Caco-2 (cell line): ENCODE results near the gene HYDIN. TPM values are rescaled to one million over a fixed set of nuclear protein-coding genes. Genes with fewer than 3 reads are reported as not detected.
"Not testable (repeated sequence)": the region's sequence is repeated elsewhere in the genome, so short reads cannot be mapped to it uniquely, and the experiment has no call there.

ENCODE experiments used
- BruUV-seq: library from RNA; stranded (reverse); fragments of 400-500 nt; replicated peaks from 2 replicates; lab custom pipeline; 2021; lab: Mats Ljungman, UMichigan
- CTCF ChIA-PET: fragments of 300-600 bp; sonication (Branson Sonifier 250); formaldehyde crosslinking; loops from one replicate; lab custom pipeline; 2022; ENCODE audit warnings: antibody characterized with exemption; lab: Charles Lee
- POLR2A ChIA-PET: fragments of 300-600 bp; sonication (Branson Sonifier 250); formaldehyde crosslinking; loops from one replicate; lab custom pipeline; 2022; ENCODE audit warnings: antibody characterized with exemption; lab: Charles Lee
- DNase-seq, 2 experiments: peaks; one replicate each; pipeline versions ENCODE4 v3.0.0 to v3.0.0-alpha.2; 2020 to 2022
- H3K27me3 ChIP-seq: replicated peaks from 2 replicates; pipeline ENCODE4 v1.6.0; 2011; ENCODE audit warnings: low read length; ENCODE audit not compliant: control insufficient read depth, insufficient read depth
- H3K36me3 ChIP-seq: 2 replicates; pipeline ENCODE4 v1.5.1; 2011; ENCODE audit warnings: low read length; ENCODE audit not compliant: control insufficient read depth, insufficient read depth
- H3K4me1 ChIP-seq: fragments of 250-450 bp; sonication (Bioruptor Pico); 2 replicates; pipeline ENCODE4 v1.5.1; 2020; ENCODE audit warnings: mild to moderate bottlenecking
- H3K4me3 ChIP-seq: 2 replicates; pipeline ENCODE4 v1.5.1; 2011; ENCODE audit warnings: low read depth, mild to moderate bottlenecking, control low read depth, low read length
- H3K9me3 ChIP-seq: fragments of 250-450 bp; sonication (Bioruptor Pico); 2 replicates; pipeline ENCODE4 v1.5.1; 2020; ENCODE audit warnings: mild to moderate bottlenecking, moderate library complexity
- H3K27ac Mint-ChIP-seq: one replicate; pipeline ENCODE4 v1.8.0; 2022; ENCODE audit warnings: mixed read lengths; ENCODE audit not compliant: unreplicated experiment
- H3K27me3 Mint-ChIP-seq: one replicate; pipeline ENCODE4 v1.8.0; 2022; ENCODE audit warnings: mixed read lengths; ENCODE audit not compliant: insufficient read depth, unreplicated experiment
- H3K36me3 Mint-ChIP-seq: one replicate; pipeline ENCODE4 v1.8.0; 2022; ENCODE audit warnings: mild to moderate bottlenecking, mixed read lengths; ENCODE audit not compliant: insufficient read depth, unreplicated experiment
- H3K4me1 Mint-ChIP-seq: one replicate; pipeline ENCODE4 v1.8.0; 2022; ENCODE audit warnings: low read depth, mixed read lengths; ENCODE audit not compliant: unreplicated experiment
- H3K4me3 Mint-ChIP-seq: one replicate; pipeline ENCODE4 v1.8.0; 2022; ENCODE audit warnings: mild to moderate bottlenecking, moderate library complexity, mixed read lengths; ENCODE audit not compliant: unreplicated experiment
- H3K9me3 Mint-ChIP-seq: one replicate; pipeline ENCODE4 v1.8.0; 2022; ENCODE audit warnings: mixed read lengths; ENCODE audit not compliant: unreplicated experiment
- intact Hi-C: fragments of 100-400 bp; cut with micrococcal nuclease; formaldehyde crosslinking; loops from one replicate; pipeline ENCODE4 v1.10.0; 2022; ENCODE audit not compliant: unreplicated experiment
- total RNA-seq: library from RNA; stranded (reverse); gene quantifications from 2 replicates; pipeline ENCODE4 v1.2.3, GENCODE V29; 2022
- TF ChIP-seq, protein P1 (sequence below), 2 experiments: fragments of 200-600 bp in 1 of 2; IDR thresholded peaks; 1 replicate in 1 of 2; 2 replicates in 1 of 2; pipeline versions ENCODE4 v1.5.1 to v1.8.0; 2011 to 2022; ENCODE audit warnings: antibody characterized with exemption in 1 of 2, control low read depth in 1 of 2, inconsistent platforms in 1 of 2, low read depth in 1 of 2, low read length in 1 of 2, mild to moderate bottlenecking in 1 of 2, moderate library complexity in 1 of 2; ENCODE audit not compliant: insufficient read depth in 1 of 2, severe bottlenecking in 1 of 2, unreplicated experiment in 1 of 2

Gene HYDIN
- total RNA-seq, 1 experiment from 2014 or later, result 0.68 TPM

DNA sequence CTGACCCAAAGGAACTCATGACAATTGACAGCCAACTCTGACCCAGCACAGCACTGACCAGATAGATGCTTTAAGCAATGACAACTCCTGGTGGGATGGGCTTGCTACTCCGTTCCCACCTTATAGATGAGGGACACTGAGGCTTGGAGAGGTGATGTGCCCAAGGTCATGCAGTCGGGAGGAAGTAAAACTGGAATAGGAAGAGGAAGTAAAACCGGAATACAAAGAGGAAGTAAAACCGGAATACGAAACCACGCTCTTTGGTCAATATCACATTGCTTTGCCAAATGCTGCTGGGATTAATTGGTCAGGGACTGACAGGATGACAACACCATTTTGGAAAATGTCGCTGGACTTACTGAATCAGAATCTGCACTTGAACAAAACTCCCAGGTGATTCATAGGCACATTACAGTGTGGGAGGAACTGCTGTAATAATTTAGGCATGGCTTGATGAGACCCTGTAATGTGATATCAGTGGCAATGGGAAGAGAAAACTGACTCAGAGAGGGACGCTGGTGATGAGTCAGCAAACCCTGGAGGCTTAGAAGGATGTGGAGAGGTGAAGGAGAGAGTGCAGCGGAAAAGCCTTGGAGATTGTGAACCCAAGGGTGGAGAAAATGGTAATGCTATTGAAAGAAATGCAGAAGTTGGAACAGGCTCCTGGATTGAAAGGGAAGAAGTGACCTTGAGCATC is 243.4 kb downstream of the HYDIN start:
- intact Hi-C loops, BruUV-seq, H3K4me3 Mint-ChIP-seq, H3K27me3 Mint-ChIP-seq, DNase-seq, H3K9me3 ChIP-seq, H3K27me3 ChIP-seq, H3K4me3 ChIP-seq, H3K4me1 Mint-ChIP-seq, H3K27ac Mint-ChIP-seq, H3K36me3 Mint-ChIP-seq, H3K36me3 ChIP-seq, H3K9me3 Mint-ChIP-seq, H3K4me1 ChIP-seq, POLR2A ChIA-PET, CTCF ChIA-PET: not testable (repeated sequence)

DNA sequence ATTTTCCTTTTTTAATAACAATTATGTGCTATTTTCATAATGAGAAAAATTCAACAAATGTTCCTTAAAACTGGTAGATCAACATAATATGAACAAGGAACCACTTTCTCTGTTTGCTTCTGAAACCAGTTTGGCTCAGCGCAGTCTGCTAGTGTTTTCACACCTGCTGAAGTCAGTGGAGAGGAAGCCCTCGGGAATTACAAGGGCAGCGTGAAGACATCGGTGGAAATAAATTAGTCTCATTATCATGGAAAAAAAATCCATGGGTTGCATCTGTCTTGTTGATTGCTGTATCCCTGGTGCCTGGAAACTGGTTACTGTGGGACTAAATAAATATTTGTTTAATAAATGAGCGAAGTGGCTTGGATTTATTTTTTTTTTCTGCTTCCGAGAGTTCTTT is 245.8 kb downstream of the HYDIN start:
- H3K27me3 ChIP-seq, BruUV-seq, H3K27me3 Mint-ChIP-seq, H3K4me3 ChIP-seq, H3K4me3 Mint-ChIP-seq, H3K4me1 ChIP-seq, CTCF ChIA-PET, H3K9me3 Mint-ChIP-seq, H3K27ac Mint-ChIP-seq, H3K36me3 Mint-ChIP-seq, H3K36me3 ChIP-seq, POLR2A ChIA-PET, intact Hi-C loops, H3K9me3 ChIP-seq, DNase-seq, H3K4me1 Mint-ChIP-seq: not testable (repeated sequence)

DNA sequence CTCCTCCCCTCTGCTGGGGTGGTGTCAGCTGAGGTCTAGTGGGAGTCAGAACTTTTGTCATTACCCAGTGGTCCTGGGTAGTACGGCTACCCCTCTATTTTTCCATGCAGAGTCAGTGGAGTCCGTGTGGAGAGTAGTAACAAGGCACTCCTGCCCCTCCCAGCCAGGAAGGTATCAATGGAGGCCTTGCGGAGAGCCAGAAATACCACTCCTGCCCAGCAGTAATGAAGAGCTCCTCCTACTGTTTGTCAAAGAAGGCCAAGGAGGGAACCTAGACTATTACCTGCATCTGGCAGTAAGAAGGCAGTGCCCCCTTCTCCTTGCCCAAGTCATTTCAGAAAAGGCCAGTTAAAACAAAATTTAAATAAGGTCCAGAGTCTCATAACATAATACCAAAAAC is 262.2 kb downstream of the HYDIN start:
- H3K27ac Mint-ChIP-seq, H3K36me3 ChIP-seq, H3K4me1 ChIP-seq, H3K27me3 ChIP-seq, DNase-seq, H3K4me1 Mint-ChIP-seq, intact Hi-C loops, H3K9me3 ChIP-seq, H3K36me3 Mint-ChIP-seq, BruUV-seq, H3K9me3 Mint-ChIP-seq, H3K27me3 Mint-ChIP-seq, POLR2A ChIA-PET, H3K4me3 ChIP-seq, H3K4me3 Mint-ChIP-seq, CTCF ChIA-PET: not testable (repeated sequence)

DNA sequence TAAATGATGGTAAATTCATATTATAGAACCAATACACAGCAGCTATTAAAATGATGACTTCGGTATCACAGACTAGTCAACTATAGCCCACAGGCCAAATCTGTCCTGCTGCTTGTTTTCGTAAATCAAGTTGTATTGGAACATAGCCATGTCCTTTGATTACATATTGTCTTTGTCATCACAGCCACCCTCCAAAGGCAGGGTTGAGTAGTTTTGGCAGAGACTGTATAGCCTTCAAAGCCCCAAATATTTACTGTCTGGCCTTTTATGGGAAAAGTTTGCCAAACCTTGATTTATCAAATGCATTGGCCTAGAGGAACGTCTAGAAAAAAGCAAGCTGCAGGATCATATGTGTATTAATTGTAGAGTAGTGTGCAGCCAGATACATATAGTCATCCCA is 270.4 kb downstream of the HYDIN start:
- H3K27me3 ChIP-seq, CTCF ChIA-PET, H3K27me3 Mint-ChIP-seq: not testable (repeated sequence)

DNA sequence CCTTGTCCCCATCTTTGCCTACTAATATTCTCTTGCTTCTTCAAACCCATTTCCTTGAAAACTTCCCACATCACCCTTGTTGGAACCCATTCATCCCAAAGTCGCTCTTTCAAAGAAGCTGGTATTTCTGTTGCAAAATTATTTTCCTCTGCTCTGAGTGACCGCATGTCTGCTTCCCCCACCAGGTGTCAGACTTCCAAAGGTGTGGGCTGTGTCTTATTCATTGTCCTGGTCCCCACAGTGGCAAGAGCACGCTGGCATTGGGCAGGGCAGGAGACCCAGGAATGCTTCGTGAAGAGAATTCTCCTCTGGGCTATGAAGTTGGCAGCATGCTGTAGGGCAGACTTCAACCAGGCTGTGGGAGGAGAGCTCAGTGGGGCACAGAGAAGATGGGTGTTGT is 275.6 kb downstream of the HYDIN start:
- BruUV-seq, CTCF ChIA-PET, H3K27me3 ChIP-seq, H3K4me3 Mint-ChIP-seq, intact Hi-C loops, DNase-seq, H3K4me3 ChIP-seq, POLR2A ChIA-PET, H3K4me1 ChIP-seq, H3K27me3 Mint-ChIP-seq, H3K9me3 Mint-ChIP-seq, H3K4me1 Mint-ChIP-seq, H3K27ac Mint-ChIP-seq, H3K36me3 ChIP-seq, H3K9me3 ChIP-seq, H3K36me3 Mint-ChIP-seq: not testable (repeated sequence)
- TF ChIP-seq, protein P1, sequence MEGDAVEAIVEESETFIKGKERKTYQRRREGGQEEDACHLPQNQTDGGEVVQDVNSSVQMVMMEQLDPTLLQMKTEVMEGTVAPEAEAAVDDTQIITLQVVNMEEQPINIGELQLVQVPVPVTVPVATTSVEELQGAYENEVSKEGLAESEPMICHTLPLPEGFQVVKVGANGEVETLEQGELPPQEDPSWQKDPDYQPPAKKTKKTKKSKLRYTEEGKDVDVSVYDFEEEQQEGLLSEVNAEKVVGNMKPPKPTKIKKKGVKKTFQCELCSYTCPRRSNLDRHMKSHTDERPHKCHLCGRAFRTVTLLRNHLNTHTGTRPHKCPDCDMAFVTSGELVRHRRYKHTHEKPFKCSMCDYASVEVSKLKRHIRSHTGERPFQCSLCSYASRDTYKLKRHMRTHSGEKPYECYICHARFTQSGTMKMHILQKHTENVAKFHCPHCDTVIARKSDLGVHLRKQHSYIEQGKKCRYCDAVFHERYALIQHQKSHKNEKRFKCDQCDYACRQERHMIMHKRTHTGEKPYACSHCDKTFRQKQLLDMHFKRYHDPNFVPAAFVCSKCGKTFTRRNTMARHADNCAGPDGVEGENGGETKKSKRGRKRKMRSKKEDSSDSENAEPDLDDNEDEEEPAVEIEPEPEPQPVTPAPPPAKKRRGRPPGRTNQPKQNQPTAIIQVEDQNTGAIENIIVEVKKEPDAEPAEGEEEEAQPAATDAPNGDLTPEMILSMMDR (IDR thresholded peaks at IDR 0.05; ENCODE audit: insufficient read depth in 1 of 2, low read depth in 1 of 2, low read length in 1 of 2, severe bottlenecking in 1 of 2, unreplicated experiment in 1 of 2), result peak in 1 of 2 experiments; percentile 14

More for the DNA sequence above, 270.4 kb downstream of the HYDIN start:
- H3K4me3 Mint-ChIP-seq, H3K36me3 ChIP-seq, H3K27ac Mint-ChIP-seq, H3K4me1 Mint-ChIP-seq, H3K9me3 ChIP-seq, BruUV-seq, H3K9me3 Mint-ChIP-seq, intact Hi-C loops, POLR2A ChIA-PET, H3K4me3 ChIP-seq, H3K36me3 Mint-ChIP-seq, DNase-seq, H3K4me1 ChIP-seq: not testable (repeated sequence)

DNA sequence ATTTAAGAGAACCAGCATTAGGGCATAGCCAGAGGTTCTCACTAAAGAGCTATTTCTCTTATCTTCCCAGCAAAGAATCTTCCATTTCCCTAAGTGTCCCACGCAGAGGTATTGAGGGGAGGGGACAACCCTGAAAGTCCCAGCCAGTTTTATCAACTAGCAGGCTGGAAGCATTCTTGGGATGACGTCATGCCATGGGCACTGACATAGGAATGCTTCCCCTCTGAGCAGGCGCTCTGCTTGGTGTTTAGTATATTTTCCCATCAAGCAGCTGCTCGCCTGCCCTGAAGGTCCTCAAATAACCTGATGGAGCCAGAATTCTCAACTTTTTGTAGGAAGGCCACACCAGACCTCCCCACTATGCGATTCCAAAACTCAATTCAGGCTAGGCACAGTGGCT is 276.7 kb downstream of the HYDIN start:
- H3K27me3 ChIP-seq, H3K27ac Mint-ChIP-seq, H3K36me3 Mint-ChIP-seq, DNase-seq, H3K9me3 Mint-ChIP-seq, H3K4me1 Mint-ChIP-seq, H3K9me3 ChIP-seq, H3K27me3 Mint-ChIP-seq, H3K4me3 Mint-ChIP-seq, BruUV-seq, H3K36me3 ChIP-seq, CTCF ChIA-PET, H3K4me3 ChIP-seq, H3K4me1 ChIP-seq, intact Hi-C loops, POLR2A ChIA-PET: not testable (repeated sequence)
